NCI-H82 treated with DMSO at 0.1 percent for 48 hours (cell line): ENCODE measurements around the gene CDK9.
"Not testable (repeated sequence)": the region's sequence is repeated elsewhere in the genome, so short reads cannot be mapped to it uniquely, and the experiment has no call there.

Experiments
- DNase-seq: peaks from one replicate; lab custom pipeline; 2025; ENCODE audit not compliant: unreplicated experiment; lab: John Stamatoyannopoulos, UW

Gene CDK9

DNA sequence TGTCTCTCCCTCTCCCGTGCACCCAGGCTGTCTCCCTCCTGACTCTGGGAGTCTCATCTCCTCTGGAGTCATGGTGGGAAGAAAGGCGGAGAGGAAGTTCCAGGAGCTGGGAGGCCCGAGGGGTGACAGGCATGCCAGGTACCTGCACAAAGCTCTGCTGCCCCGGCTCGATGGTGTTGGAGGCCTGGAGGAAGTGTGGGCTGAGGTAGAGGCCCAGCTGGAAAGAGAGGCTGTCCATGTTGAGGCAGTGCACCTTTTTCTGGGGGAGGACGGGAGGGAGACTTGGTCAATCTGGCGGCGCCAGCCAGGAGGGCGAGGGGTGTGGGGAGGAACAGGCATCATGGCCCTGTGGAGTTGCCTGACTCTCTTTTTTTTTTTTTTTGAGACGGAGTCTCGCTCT is 32.7 kb downstream of the CDK9 start:
- no peak for DNase-seq

DNA sequence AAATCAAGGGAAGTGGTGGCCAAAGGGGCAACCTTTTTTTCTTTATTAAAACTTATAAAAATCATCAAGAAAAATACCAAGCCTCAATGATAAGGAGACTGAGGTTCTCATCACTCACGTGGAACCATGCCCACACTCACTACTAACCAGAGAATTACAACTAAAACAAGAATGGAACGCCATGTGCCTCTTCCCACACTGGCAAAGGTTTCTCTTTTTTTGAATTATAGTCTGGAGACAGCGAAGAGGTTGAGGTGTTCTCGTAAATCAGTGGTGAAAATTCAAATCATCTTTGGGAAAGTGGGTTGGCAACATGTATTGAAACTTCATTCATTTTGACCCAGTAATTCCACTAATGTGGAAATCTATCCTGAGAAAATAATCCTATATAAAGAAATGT is 36.3 kb downstream of the CDK9 start:
- no peak for DNase-seq

DNA sequence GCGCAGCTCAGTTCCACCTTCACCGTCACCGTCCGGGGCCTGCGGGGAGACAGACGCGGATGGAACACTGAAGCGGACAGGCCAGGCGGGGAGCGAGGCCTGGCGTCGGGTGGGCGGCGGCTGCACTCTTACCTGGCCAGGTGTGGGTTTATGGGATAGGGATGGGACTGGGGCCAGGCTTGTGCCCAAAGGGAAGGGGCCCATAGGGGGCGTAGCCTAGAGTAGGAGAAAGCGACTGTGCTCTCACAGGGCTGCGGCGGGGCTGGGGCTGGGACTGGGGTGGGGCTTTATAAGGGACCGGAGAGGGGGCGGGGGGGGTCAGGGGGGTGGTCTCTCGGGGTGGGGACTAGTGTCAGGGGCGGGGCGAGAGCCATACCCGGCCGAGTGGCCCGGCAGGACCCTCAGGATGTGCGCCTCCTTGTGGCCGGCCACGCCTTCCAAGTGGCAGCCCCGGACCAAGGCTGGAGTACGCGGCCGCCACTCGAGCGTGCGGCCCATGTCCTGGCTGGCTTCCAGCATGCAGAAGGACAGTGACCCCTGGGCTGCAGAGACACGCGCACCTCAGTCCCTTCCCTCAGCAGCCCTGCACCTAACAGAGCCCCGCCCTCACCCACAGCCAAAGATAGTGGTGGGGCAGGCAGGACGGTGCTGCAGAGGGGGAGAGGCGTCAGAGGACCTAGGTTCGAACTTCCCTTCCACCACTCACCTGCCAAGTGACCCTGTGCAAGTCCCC is 39.7 kb downstream of the CDK9 start:
- DNase-seq = peak; percentile 1

DNA sequence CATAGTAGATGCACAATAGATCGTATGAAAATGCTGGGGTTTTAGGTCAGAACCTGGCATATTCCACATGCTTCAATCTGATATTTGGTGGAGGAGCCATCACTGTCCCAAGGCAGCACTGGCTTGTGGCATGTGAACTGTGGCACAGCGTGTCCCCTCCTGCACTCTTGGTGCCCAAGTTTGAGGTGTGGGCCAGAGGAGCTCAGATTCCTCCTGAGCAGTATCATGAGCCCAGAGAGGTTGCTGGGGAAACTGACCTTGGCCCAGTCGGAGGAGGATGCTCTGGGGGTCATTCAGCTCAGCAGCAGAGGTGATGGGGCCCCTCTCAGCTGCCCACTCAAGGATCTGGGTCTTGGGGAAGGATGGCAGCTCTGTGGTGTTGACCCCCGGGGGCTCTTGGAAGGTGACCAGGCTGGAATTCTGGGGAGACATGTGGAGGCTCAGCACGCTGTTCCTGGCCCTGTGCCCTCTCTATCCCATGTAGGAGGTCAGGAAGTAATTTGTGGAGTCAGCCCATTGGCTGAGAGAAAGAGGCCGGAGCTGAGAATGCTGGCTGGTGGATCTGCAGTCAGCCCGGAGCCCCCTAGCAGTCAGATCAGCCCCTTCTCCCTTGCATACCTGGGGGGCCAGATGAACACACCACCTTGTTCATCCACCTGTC is 40.5 kb downstream of the CDK9 start:
- DNase-seq = no peak

DNA sequence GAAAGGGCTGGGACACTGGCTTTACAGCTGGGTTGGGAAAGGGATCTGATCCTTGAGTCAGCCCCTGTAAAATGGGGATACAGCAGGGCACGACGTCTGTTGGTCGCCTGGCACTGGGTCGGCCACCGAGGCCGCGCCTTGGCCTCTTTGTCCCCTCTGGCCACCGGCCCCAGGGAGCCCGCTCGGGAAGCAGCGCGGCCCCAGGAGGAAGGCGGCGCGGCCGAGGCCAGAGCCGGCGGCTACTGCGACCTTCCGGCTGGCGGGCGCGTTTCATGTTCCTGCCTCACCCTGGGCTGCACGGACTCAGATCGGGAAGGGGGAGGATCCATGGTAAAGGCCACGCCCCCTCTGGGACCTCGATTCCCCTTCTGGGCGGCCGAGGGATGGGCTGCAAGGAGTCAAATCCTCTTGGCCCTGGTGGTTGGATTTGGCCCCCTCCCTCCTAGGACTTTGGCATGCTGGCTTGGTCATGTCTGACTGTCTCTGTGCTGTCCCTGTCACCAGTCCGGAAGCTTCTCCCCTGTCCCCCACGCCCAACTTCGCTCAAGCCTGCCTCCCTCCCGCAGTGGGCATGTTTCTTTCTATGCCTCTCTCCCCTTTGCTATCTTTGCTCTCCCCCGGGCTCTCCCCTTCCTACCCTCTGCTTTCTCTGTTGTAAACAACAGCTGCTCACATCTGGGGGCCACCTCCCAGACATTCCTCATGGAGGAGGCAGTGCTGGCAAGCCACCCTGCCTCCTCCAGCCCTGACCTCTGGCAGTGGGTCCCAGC is 42.6 kb downstream of the CDK9 start:
- DNase-seq = peak; percentile 50

DNA sequence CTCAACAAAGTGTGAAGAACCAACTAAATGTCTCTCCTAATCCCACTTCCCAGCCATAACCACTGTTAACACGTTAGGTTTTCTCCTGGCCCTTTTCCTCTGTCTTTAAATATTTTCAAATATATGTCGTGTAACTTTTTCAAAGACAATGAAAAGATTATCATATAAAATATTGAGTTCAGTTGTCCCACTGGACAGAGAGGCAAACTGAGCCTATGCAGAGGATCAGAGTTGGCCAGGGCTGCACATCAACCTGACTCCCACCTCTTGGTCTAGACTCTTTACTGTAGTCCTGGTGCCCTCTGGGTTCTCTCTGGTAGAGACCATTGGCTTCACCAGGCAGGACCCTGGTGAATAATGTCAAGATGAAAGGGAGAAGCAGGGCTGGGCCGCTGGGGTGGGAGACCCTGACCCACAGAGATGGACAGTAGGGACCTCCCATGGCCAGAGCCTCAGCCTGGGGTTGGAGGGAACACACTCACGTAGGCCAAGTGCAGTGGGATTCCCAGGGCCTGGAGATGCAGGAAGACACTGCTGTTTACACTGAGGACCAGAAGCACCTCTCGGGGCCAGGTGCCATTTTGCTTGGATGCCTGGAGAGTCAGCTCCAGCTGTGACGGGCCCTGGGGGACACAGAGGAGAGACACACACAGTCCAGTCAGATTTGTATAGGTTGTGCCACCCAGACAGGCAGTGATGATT is 43.5 kb downstream of the CDK9 start:
- no peak for DNase-seq

DNA sequence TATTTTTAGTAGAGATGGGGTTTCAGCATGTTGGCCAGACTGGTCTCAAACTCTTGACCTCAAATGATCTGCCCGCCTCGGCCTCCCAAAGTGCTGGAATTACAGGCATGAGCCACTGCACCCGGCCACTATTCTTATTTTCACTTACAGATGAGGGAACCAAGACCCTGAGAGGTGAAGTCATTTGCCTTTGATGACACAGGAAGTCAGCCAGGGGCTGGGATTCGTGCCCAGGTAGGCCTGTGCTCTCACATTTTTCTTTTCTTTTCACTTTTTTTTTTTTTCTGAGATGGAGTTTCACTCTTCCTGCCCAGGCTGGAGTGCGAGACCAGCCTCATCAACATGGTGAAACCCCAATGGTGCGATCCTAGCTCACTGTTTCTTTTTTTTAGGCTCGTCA is 46.4 kb downstream of the CDK9 start:
- DNase-seq = no peak

DNA sequence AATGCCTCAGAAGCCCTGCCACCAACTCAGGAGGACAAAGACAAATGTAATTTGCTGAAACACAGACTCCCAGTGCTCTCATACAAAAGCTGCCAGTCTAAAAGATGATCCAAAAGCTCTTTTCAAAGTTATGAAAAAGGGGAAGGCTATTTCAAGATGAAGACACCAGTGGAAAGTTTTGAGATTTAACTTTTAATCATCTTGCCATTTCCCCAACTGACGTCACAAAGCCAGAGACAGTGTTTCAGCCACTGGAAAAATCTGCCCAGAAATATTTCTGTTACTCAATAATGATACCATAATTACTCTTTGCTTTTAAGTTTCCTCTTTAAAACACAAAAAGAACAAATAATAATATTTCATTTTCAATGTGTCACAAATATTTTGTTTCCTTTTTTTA is 47.7 kb downstream of the CDK9 start:
- DNase-seq = no peak

DNA sequence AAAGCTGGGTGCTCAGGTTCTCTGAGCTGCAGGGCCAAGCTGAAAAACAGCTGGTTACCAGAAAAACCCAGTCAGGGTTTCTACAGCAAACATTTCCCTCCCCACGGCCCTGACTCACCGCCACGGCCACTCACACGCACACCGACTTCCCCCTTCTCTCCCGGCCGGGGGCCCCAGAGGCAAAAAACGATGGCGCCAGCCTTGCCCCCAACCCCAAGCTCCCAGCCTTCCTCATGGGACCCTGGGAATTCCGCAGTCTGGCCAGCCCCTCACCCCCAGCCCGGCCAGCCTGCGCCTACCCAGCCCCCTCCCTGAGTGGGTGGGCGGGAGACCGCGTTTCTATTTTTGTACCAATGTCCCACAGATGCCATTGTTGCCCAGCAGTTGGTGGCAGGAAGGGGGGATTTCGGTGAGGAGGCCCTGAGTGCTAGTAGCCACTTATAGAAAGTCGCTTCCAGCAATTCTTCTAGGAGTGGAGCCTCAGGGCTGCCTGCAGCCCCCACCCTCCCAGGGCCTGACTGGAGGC is 50.2 kb downstream of the CDK9 start:
- no peak for DNase-seq

DNA sequence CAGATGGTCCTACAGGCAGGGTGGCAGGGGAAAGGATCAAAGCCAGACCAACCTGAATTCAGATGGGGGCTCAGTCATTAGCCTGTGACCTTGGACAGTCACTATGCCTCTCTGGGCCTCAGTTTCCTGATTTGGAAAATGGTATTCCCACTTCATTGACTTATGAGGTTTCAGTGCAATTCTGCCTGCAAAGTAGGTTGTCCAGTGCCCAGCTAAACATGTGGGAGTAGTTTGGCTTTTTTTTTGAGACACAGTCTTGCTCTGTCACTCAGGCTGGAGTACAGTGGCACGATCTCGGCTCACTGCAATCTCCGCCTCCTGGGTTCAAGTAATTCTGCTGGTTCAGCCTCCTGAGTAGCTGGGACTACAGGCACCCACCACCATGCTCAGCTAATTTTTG is 50.7 kb downstream of the CDK9 start:
- DNase-seq = not testable (repeated sequence)

DNA sequence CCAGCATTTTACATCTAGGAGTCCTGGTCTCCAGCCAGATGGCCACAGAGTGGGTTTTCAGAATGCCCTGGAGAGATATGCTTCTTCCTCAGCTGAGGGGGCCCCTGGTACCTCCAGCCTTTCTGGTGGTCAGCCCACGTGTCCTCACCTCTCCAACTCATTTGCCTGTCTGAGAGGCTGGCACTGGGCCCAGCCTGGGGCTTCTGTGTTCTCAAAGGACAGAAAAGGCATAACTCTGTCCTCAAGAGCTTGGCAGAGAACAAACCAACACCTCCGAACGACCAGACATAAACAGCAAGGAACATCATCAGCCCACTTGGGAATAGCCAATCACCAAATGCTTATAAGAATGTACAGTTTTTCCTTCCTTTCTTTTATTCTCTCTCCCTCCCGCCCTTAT is 51.5 kb downstream of the CDK9 start:
- DNase-seq = no peak

DNA sequence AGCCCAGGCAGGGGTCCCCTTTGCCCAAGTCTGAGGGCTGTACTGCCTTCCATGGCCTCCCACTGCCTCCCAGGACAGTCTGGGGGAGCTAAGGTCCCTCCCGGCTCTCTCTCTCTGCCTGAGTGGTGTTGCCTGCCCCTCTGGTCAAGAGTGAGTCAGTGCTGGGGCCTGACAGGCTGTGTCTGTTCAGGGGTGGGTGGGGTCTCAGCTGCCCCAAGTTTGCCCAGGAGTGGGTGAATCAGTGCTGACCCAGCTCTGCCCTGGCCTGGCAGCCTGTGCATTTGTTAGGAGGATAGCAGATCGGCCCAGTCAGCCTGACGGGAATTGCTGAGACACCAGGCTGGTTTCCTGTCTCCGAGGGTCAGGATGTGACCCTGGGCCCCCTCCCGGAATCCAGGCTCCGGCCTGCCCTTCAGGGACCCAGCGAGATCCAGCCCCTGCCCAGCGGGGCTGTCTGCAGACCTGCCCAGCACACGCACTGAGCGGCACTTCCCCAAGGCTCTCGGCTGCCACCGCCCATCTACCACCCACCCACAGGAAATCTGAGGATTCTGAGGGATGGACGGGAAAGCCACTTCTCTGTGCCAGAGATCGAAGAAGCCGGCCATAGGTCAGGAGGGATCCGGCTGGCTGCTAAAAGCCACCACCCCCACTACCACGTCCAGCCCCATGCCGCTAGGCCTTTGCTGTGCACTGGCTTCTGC is 52.7 kb downstream of the CDK9 start:
- no peak for DNase-seq
